Testis (tissue), 2 donors: Measurements from ENCODE around the gene SOD3.

Source experiments
- CTCF ChIP-seq, 3 experiments: fragments of 450-650 bp in 2 of 3; fragments of 200-600 bp in 1 of 3; sonication (generic) in 1 of 3; IDR thresholded peaks; one replicate each; pipeline ENCODE4 v1.5.1; 2016 to 2019; ENCODE audit warnings: antibody characterized with exemption in 3 of 3, mild to moderate bottlenecking in 2 of 3, moderate library complexity in 1 of 3
- POLR2A ChIP-seq: fragments of 450-650 bp; IDR thresholded peaks from one replicate; pipeline ENCODE4 v1.6.1; 2017; ENCODE audit warnings: antibody characterized with exemption, mild to moderate bottlenecking, moderate library complexity

GRCh38 chr4:24835696-24836095 is 40.3 kb downstream of the SOD3 start:
- TF ChIP-seq CTCF (IDR thresholded peaks at IDR 0.05) (no peak), POLR2A (no peak)
